Adrenal gland (tissue), 5 donors: ENCODE measurements around the gene WDR13.

Source experiments
- POLR2A ChIP-seq, 2 donors: fragments of 450-650 bp; IDR thresholded peaks; one replicate each; pipeline ENCODE4 v1.6.1; 2017; ENCODE audit warnings: antibody characterized with exemption in 2 of 2, mild to moderate bottlenecking in 2 of 2, moderate library complexity in 1 of 2
- TF ChIP-seq, protein P1 (sequence below), 6 experiments: fragments of 450-650 bp in 4 of 6; fragments of 200-600 bp in 2 of 6; sonication (generic) in 1 of 6; IDR thresholded peaks; 1 replicate in 5 of 6; 2 replicates in 1 of 6; pipeline versions ENCODE4 v1.5.1 to v1.8.0; 2016 to 2021; ENCODE audit warnings: antibody characterized with exemption in 6 of 6, mild to moderate bottlenecking in 2 of 6, moderate library complexity in 1 of 6
- donor health status: DM: no; HTN: no; CAD: no.

DNA sequence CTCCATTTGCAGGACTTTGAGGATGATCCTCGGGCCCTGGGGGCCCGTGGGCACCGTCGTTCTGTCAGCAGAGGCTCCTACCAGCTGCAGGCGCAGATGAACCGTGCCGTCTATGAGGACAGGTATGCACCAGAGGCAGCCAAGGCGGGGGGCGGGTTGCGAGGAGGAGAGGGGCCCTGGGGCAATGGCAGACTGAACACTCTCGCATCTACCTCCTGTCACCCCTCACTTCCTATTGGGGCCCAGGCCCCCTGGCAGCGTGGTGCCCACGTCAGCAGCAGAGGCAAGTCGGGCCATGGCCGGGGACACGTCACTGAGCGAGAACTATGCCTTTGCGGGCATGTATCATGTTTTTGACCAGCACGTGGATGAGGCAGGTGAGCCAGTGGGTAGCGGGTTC, 2.0 kb downstream of the WDR13 start:
- TF ChIP-seq, protein P1, sequence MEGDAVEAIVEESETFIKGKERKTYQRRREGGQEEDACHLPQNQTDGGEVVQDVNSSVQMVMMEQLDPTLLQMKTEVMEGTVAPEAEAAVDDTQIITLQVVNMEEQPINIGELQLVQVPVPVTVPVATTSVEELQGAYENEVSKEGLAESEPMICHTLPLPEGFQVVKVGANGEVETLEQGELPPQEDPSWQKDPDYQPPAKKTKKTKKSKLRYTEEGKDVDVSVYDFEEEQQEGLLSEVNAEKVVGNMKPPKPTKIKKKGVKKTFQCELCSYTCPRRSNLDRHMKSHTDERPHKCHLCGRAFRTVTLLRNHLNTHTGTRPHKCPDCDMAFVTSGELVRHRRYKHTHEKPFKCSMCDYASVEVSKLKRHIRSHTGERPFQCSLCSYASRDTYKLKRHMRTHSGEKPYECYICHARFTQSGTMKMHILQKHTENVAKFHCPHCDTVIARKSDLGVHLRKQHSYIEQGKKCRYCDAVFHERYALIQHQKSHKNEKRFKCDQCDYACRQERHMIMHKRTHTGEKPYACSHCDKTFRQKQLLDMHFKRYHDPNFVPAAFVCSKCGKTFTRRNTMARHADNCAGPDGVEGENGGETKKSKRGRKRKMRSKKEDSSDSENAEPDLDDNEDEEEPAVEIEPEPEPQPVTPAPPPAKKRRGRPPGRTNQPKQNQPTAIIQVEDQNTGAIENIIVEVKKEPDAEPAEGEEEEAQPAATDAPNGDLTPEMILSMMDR (IDR thresholded peaks at IDR 0.05), result no peak
- no peak for TF ChIP-seq POLR2A (IDR thresholded peaks at IDR 0.05)
